Epithelial cell of esophagus (primary cell): ENCODE results near the gene RNF113B.

Experiments
- DNase-seq: peaks from one replicate; pipeline ENCODE4 v3.0.0; 2010; ENCODE audit warnings: low read depth
- H3K4me3 ChIP-seq: 2 replicates; pipeline ENCODE4 v1.5.1; 2011; ENCODE audit warnings: mild to moderate bottlenecking, low read length, control low read depth
- CTCF ChIP-seq: IDR thresholded peaks from 2 replicates; pipeline ENCODE4 v1.5.1; 2011; ENCODE audit warnings: low read depth, mild to moderate bottlenecking, low read length, control low read depth, inconsistent platforms; ENCODE audit not compliant: insufficient read depth; ENCODE audit errors: missing control alignments

RNF113B gene

DNA sequence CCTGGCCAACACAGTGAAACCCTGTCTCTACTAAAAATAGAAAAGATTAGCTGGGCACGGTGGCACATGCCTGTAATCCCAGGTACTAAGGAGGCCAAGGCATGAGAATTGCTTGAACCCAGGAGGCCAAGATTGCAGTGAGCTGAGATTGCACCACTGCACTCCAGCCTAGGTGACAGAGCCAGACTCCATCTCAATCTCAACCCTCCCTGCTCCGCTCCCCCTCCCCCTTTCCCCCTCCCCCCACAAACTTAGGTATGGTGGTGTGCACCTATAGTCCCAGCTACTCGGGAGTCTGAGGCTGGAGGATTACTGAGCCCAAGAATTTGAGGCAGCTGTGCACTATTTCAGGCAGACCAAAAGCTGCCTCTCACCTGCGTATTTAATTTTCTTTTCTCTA lies 21.6 kb upstream of the RNF113B start:
- no peak overlapping the region for H3K4me3 ChIP-seq
- no peak for TF ChIP-seq CTCF
- no peak for DNase-seq

- TF ChIP-seq CTCF = no peak
- H3K4me3 ChIP-seq = no peak overlapping the region
- no peak for DNase-seq
Observed at GRCh38 chr13:98195054-98195791, 18.2 kb upstream of the RNF113B start.

DNA sequence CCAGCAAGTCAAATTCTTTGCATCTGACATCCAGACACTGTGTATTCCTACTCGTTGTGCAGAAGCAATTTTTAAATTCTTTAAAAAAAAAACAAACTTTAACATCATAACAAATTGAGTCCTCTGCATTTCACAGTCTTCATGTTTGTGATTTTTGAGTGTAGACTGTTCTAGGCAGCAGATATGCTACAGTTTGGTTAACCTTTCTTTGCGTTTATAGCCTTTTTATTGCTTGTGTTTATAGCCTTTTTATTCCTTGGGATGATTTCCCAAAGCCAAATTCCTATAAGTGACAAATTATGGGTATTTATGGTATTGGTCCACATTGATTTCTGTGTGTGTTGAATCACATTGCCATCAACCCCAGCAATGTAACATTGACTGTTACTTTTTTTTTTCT lies 14.9 kb upstream of the RNF113B start:
- no peak for TF ChIP-seq CTCF
- no peak overlapping the region for H3K4me3 ChIP-seq
- DNase-seq = no peak

DNA sequence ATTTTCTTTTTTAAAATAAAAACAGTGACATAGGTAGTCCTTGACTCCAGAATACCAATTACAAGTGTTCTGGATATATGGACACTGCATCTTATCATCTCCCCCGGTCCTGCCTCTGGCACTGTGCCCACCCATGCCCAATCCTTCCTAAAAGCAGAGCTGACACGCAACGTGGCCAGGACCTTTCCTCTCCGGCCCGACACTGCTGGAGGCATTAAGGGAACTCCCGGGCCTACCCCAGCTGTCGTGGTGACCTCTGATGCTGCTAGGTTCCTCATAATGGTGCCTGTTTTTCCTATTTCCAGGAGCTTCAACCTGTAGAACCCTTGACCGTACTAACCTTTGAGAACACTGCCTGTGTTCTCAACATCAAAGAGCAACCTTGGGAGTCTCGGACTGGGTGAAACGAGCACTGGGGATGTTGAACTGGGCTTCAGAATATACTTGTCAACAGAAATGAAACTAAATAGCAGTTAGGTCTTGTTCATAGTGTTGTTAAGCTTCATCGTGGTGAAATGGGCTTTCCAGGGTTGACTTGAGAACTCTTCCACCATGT lies 13.9 kb upstream of the RNF113B start:
- no peak for TF ChIP-seq CTCF
- DNase-seq = no peak
- no peak overlapping the region for H3K4me3 ChIP-seq

- DNase-seq = no peak
- no peak overlapping the region for H3K4me3 ChIP-seq
- TF ChIP-seq CTCF = no peak
Observed at GRCh38 chr13:98189841-98190505, 12.9 kb upstream of the RNF113B start.

GRCh38 chr13:98188544-98189166 lies 11.6 kb upstream of the RNF113B start:
- no peak for DNase-seq
- H3K4me3 ChIP-seq = no peak overlapping the region
- TF ChIP-seq CTCF = no peak
